HG03097 (cell line): ENCODE results near the gene FBXO11.
"Not testable (repeated sequence)": the region's sequence is repeated elsewhere in the genome, so short reads cannot be mapped to it uniquely, and the experiment has no call there.

Experiments used
- ATAC-seq: cut with Tn5 transposase; IDR thresholded peaks from one replicate; pipeline ENCODE4 v1.9.1; 2021; ENCODE audit not compliant: unreplicated experiment, low FRiP score

FBXO11 gene

GRCh38 chr2:47862949-47863348, 43.3 kb downstream of the FBXO11 start:
- no peak for ATAC-seq

GRCh38 chr2:47853067-47853777, 53.1 kb downstream of the FBXO11 start:
- ATAC-seq: not testable (repeated sequence)

- no peak for ATAC-seq
Measured at GRCh38 chr2:47850198-47850597, 56.1 kb downstream of the FBXO11 start.

GRCh38 chr2:47849368-47849767, 56.9 kb downstream of the FBXO11 start:
- no peak for ATAC-seq

GRCh38 chr2:47844162-47844561, 62.1 kb downstream of the FBXO11 start:
- ATAC-seq: no peak

GRCh38 chr2:47843407-47843806, 62.9 kb downstream of the FBXO11 start:
- no peak for ATAC-seq

GRCh38 chr2:47842846-47843245, 63.5 kb downstream of the FBXO11 start:
- no peak for ATAC-seq

- no peak for ATAC-seq
Measured at GRCh38 chr2:47838686-47839085, 67.6 kb downstream of the FBXO11 start.

- no peak for ATAC-seq
Measured at GRCh38 chr2:47838249-47838648, 68.0 kb downstream of the FBXO11 start.

- ATAC-seq: no peak
Measured at GRCh38 chr2:47833516-47833968, 72.8 kb downstream of the FBXO11 start.

GRCh38 chr2:47822518-47822917, 83.8 kb downstream of the FBXO11 start:
- no peak for ATAC-seq

GRCh38 chr2:47819834-47820233, 86.5 kb downstream of the FBXO11 start:
- no peak for ATAC-seq

- no peak for ATAC-seq
Measured at GRCh38 chr2:47818777-47819176, 87.5 kb downstream of the FBXO11 start.

- no peak for ATAC-seq
Measured at GRCh38 chr2:47815764-47816163, 90.5 kb downstream of the FBXO11 start.

- ATAC-seq: no peak
Measured at GRCh38 chr2:47811668-47812067, 94.6 kb downstream of the FBXO11 start.

- ATAC-seq: no peak
Measured at GRCh38 chr2:47810850-47811249, 95.4 kb downstream of the FBXO11 start.

GRCh38 chr2:47809903-47810302, 96.4 kb downstream of the FBXO11 start:
- no peak for ATAC-seq

- ATAC-seq: no peak
Measured at GRCh38 chr2:47808614-47809013, 97.7 kb downstream of the FBXO11 start.

GRCh38 chr2:47805850-47806249, 100.4 kb downstream of the FBXO11 start:
- ATAC-seq: no peak

- ATAC-seq: no peak
Measured at GRCh38 chr2:47803770-47804169, 102.5 kb downstream of the FBXO11 start.

- ATAC-seq: no peak
Measured at GRCh38 chr2:47803363-47803762, 102.9 kb downstream of the FBXO11 start.

- no peak for ATAC-seq
Measured at GRCh38 chr2:47801118-47801517, 105.2 kb downstream of the FBXO11 start.
